H1 (cell line): Measurements from ENCODE around the gene KRT8. TPM values are rescaled to one million over a fixed set of nuclear protein-coding genes. Genes with fewer than 3 reads are reported as not detected.

Experiments used
- CTCF ChIA-PET: fragments of 300-600 bp; sonication (Branson Sonifier 250); formaldehyde crosslinking; loops from one replicate; lab custom pipeline; 2021; ENCODE audit not compliant: partially characterized antibody; lab: Charles Lee
- POLR2A ChIA-PET: fragments of 300-600 bp; sonication (Branson Sonifier 250); formaldehyde crosslinking; loops from one replicate; lab custom pipeline; 2021; ENCODE audit warnings: inconsistent platforms; ENCODE audit not compliant: partially characterized antibody; lab: Charles Lee
- DNase-seq, 2 experiments: peaks; one replicate each; pipeline versions ENCODE4 v3.0.0 to v3.0.0-alpha.2; 2010 to 2022; ENCODE audit warnings: low spot score in 2 of 2, low read depth in 1 of 2, mixed read lengths in 1 of 2
- FAIRE-seq: peaks from 2 replicates; lab custom pipeline; 2011; peaks lifted over from hg19 to GRCh38; lab: Jason Lieb, UNC
- H2AFZ ChIP-seq: 2 replicates; pipeline ENCODE4 v1.8.1; 2012; ENCODE audit warnings: low read length, inconsistent platforms
- H2AK5ac ChIP-seq: 2 replicates; pipeline ENCODE4 v1.6.1; 2013; ENCODE audit warnings: low read depth, low read length
- H2BK120ac ChIP-seq: replicated peaks from 2 replicates; pipeline ENCODE3; 2013; ENCODE audit warnings: low read depth, low read length, inconsistent platforms
- H2BK12ac ChIP-seq: 2 replicates; pipeline ENCODE4 v1.6.1; 2013; ENCODE audit warnings: low read depth, low read length
- H2BK15ac ChIP-seq: 2 replicates; pipeline ENCODE4 v1.6.1; 2013; ENCODE audit warnings: low read length
- H2BK20ac ChIP-seq: 2 replicates; pipeline ENCODE4 v1.6.1; 2013; ENCODE audit warnings: low read length
- H2BK5ac ChIP-seq: 2 replicates; pipeline ENCODE4 v1.6.1; 2013; ENCODE audit warnings: low read depth, low read length
- H3K14ac ChIP-seq: 2 replicates; pipeline ENCODE4 v1.6.1; 2013; ENCODE audit warnings: inconsistent platforms; ENCODE audit not compliant: insufficient read length
- H3K18ac ChIP-seq: 2 replicates; pipeline ENCODE4 v1.6.1; 2013; ENCODE audit warnings: low read length; ENCODE audit errors: extremely low read depth
- H3K23ac ChIP-seq: 2 replicates; pipeline ENCODE4 v1.6.1; 2013; ENCODE audit warnings: inconsistent platforms; ENCODE audit not compliant: insufficient read length
- H3K23me2 ChIP-seq: 2 replicates; pipeline ENCODE4 v1.6.1; 2013; ENCODE audit warnings: low read depth, low read length
- H3K27ac ChIP-seq: 2 replicates; pipeline ENCODE4 v1.6.1; 2011; ENCODE audit warnings: low read depth, low read length, inconsistent platforms
- H3K27me3 ChIP-seq, 4 experiments: replicated peaks in 1 of 4; 1 replicate in 1 of 4; 2 replicates in 3 of 4; pipeline versions ENCODE4 v1.6.1 to v1.8.1; 2011 to 2013; ENCODE audit warnings: low read length in 3 of 4, mild to moderate bottlenecking in 3 of 4, inconsistent platforms in 2 of 4, mixed read lengths in 2 of 4, moderate library complexity in 1 of 4; ENCODE audit not compliant: control insufficient read depth in 3 of 4, insufficient read depth in 3 of 4; ENCODE audit errors: extremely low read depth in 1 of 4
- H3K36me3 ChIP-seq, 4 experiments: 2 replicates each; pipeline versions ENCODE4 v1.6.1 to v1.8.1; 2011 to 2013; ENCODE audit warnings: mild to moderate bottlenecking in 4 of 4, low read length in 3 of 4, moderate library complexity in 2 of 4, control low read depth in 1 of 4, inconsistent platforms in 1 of 4; ENCODE audit not compliant: insufficient read depth in 4 of 4, control insufficient read depth in 2 of 4
- H3K4ac ChIP-seq: replicated peaks from 2 replicates; pipeline ENCODE3; 2013; ENCODE audit warnings: low read length, low read depth, mixed read lengths, inconsistent platforms; ENCODE audit not compliant: insufficient read length
- H3K4me1 ChIP-seq, 4 experiments: replicated peaks in 1 of 4; 1 replicate in 1 of 4; 2 replicates in 3 of 4; pipeline versions ENCODE4 v1.6.1 to v1.8.1; 2011 to 2013; ENCODE audit warnings: low read length in 3 of 4, inconsistent platforms in 2 of 4, mixed read lengths in 1 of 4; ENCODE audit not compliant: insufficient read depth in 4 of 4, control insufficient read depth in 3 of 4
- H3K4me2 ChIP-seq, 2 experiments: 2 replicates each; pipeline versions ENCODE4 v1.6.1 to v1.8.1; 2011 to 2013; ENCODE audit warnings: low read depth in 2 of 2, low read length in 2 of 2, control low read depth in 1 of 2, inconsistent platforms in 1 of 2, mild to moderate bottlenecking in 1 of 2; ENCODE audit not compliant: insufficient read depth in 1 of 2
- H3K4me3 ChIP-seq, 4 experiments: fragments of 200-600, 300-600 bp in 1 of 4; sonication (generic), shearing (Covaris generic), sonication (Bioruptor Twin) in 1 of 4; 2 replicates each; pipeline versions ENCODE4 v1.5.1 to v1.8.1; 2011 to 2016; ENCODE audit warnings: low read length in 4 of 4, low read depth in 3 of 4, control low read depth in 2 of 4, inconsistent platforms in 2 of 4, mild to moderate bottlenecking in 2 of 4, mixed read lengths in 1 of 4, moderate library complexity in 1 of 4; ENCODE audit not compliant: insufficient read depth in 2 of 4; ENCODE audit errors: extremely low read depth in 1 of 4
- H3K56ac ChIP-seq: replicated peaks from 2 replicates; pipeline ENCODE3; 2013; ENCODE audit warnings: low read depth, mild to moderate bottlenecking, mixed read lengths, low read length, inconsistent platforms; ENCODE audit not compliant: insufficient read length
- H3K79me1 ChIP-seq: 2 replicates; pipeline ENCODE4 v1.6.1; 2013; ENCODE audit warnings: low read depth, low read length, control low read depth
- H3K79me2 ChIP-seq, 2 experiments: 2 replicates each; pipeline versions ENCODE4 v1.6.1 to v1.8.1; 2012 to 2013; ENCODE audit warnings: low read length in 2 of 2, mild to moderate bottlenecking in 2 of 2, inconsistent platforms in 1 of 2; ENCODE audit not compliant: insufficient read depth in 2 of 2, control insufficient read depth in 1 of 2
- H3K9ac ChIP-seq, 4 experiments: replicated peaks in 1 of 4; 1 replicate in 1 of 4; 2 replicates in 3 of 4; pipeline versions ENCODE4 v1.6.1 to v1.8.1; 2011 to 2013; ENCODE audit warnings: low read depth in 3 of 4, low read length in 3 of 4, control low read depth in 2 of 4, mild to moderate bottlenecking in 2 of 4, moderate library complexity in 2 of 4, inconsistent platforms in 1 of 4; ENCODE audit errors: extremely low read depth in 1 of 4
- H3K9me3 ChIP-seq, 2 experiments: 2 replicates each; pipeline versions ENCODE4 v1.6.1 to v1.8.1; 2012 to 2013; ENCODE audit warnings: mild to moderate bottlenecking in 2 of 2, moderate library complexity in 2 of 2, control low read depth in 1 of 2, inconsistent platforms in 1 of 2, low read depth in 1 of 2, low read length in 1 of 2, mixed read lengths in 1 of 2; ENCODE audit not compliant: insufficient read depth in 2 of 2
- H4K20me1 ChIP-seq, 2 experiments: replicated peaks in 1 of 2; 2 replicates each; pipeline versions ENCODE3 to v1.8.1; 2011 to 2013; ENCODE audit warnings: inconsistent platforms in 2 of 2, low read length in 2 of 2, mild to moderate bottlenecking in 1 of 2; ENCODE audit not compliant: insufficient read depth in 2 of 2, control insufficient read depth in 1 of 2
- H4K5ac ChIP-seq: 2 replicates; pipeline ENCODE4 v1.6.1; 2013; ENCODE audit warnings: low read length, low read depth, mixed read lengths, inconsistent platforms; ENCODE audit not compliant: insufficient read length
- H4K8ac ChIP-seq: 2 replicates; pipeline ENCODE4 v1.8.0; 2013; ENCODE audit warnings: mild to moderate bottlenecking, moderate library complexity, low read length, inconsistent platforms; ENCODE audit not compliant: insufficient read depth; ENCODE audit errors: extremely low read depth
- H4K91ac ChIP-seq: replicated peaks from 2 replicates; pipeline ENCODE3; 2013; ENCODE audit warnings: low read length, mixed read lengths, inconsistent platforms; ENCODE audit not compliant: insufficient read length
- CEBPB ChIP-seq: IDR thresholded peaks from 2 replicates; pipeline ENCODE4 v1.6.1; 2012; ENCODE audit warnings: low read depth, low read length
- WGBS, 2 experiments: shearing (Covaris generic) in 1 of 2; methylation state at CpG; one replicate each; pipeline versions ENCODE4 v1.1.6 to v1.1.7; 2013 to 2015; ENCODE audit warnings: low lambda C conversion rate in 2 of 2, mixed read lengths in 2 of 2, inconsistent platforms in 1 of 2, low coverage in 1 of 2, missing lambda C conversion rate in 1 of 2; ENCODE audit not compliant: insufficient replicate concordance in 2 of 2, insufficient coverage in 1 of 2, insufficient read length in 1 of 2; ENCODE audit errors: extremely low coverage in 1 of 2, missing lambda C conversion rate in 1 of 2; 5-methylcytosine and 5-hydroxymethylcytosine counted together
- polyA plus RNA-seq, 7 experiments: library from polyadenylated mRNA; depleted of rRNA in 3 of 7; stranded (reverse) in 5 of 7; unstranded in 2 of 7; fragments of >200 nt in 5 of 7; fragments of 200-250 nt in 2 of 7; gene quantifications; 1 replicate in 5 of 7; 2 replicates in 1 of 7; 4 replicates in 1 of 7; pipeline versions ENCODE4 v1.2.1 to v1.2.3, GENCODE V29; 2011 to 2013; ENCODE audit warnings: missing spikeins in 2 of 7, mixed read lengths in 2 of 7
- total RNA-seq: library from RNA; stranded (reverse); fragmentation: NEBNext Ultra II Directional; extraction: Animal tissue kit (Norgen Biotek cat#: 25700); gene quantifications from 2 replicates; pipeline ENCODE4 v1.2.1, GENCODE V29; 2021

KRT8 gene
- total and polyA plus RNA-seq, 2 of the 8 experiments (the other 6 are each of a cell fraction or from before 2014, with no cell fraction given), result 280 to 290 TPM

DNA sequence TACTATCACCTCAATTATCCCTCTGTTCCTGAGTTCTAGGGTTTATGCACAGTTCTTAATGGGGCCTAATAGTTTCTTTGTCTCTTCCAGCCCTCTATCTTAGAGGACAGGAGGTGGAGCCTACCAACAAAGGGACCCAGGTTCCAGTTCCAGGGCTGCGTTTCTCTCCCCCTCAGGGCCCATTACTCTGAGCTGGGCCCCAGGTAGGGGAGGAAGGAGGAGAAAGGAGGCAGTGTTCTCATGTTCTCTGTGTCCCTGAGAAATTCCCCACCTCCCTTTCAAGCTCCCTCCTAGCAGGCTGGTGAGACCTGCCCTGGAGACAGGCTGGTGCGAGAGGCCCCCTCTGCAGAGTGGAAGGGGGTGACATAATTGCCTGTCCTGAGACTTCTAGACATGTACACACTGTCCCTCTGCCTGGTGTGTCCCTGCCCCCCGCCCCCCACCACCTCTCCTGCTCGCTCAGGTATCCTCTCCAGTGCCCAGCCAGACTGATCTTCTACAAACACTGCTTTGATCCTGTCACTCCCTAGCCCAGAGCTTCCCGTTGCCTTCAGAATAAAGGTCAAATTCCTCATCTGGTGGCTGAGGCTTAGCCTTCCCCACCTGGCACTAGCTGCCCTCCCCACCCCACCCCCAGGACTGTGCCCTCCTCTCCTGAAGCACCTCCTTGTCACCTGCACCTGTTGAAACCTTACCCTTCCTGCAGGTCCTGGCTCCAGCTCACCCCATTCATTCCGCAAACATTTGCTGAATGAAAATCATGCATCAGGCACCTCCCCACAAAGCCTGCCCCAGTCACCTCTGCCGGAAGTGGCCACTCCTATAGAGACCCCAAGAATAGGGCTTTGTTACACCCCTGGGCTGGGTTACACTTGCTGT is 21.1 kb upstream of the KRT8 start:
- no peak overlapping the region for H3K56ac ChIP-seq
- peak overlapping the region; percentile 28; the same call in 1 of the 2 replicates for H2BK5ac ChIP-seq
- no peak overlapping the region; the same call in 1 of the 2 replicates for H4K8ac ChIP-seq
- H3K23ac ChIP-seq, result no peak overlapping the region
- POLR2A ChIA-PET, result interaction anchor here (0.7 to 8.4 kb wide), 16 partner anchors 8 to 81 kb away, joined by 3 to 75 read pairs (median 4); partner anchors contain the start of genes KRT18 and KRT8
- H2BK120ac ChIP-seq, result no peak overlapping the region
- peak overlapping the region; percentile 80 for H2BK20ac ChIP-seq
- no peak overlapping the region for H4K5ac ChIP-seq
- no peak for FAIRE-seq
- no peak overlapping the region for H2AK5ac ChIP-seq
- H2BK15ac ChIP-seq, result peak overlapping the region; percentile 72
- no peaks in the 10 kb centered on the region for H3K27me3 ChIP-seq
- DNase-seq, result no peak
- no peaks in the 10 kb centered on the region for H3K36me3 ChIP-seq
- no peaks in the 10 kb centered on the region for H3K9me3 ChIP-seq
- no peaks in the 10 kb centered on the region for H3K79me1 ChIP-seq
- H4K20me1 ChIP-seq, result no peaks in the 10 kb centered on the region
- H2BK12ac ChIP-seq, result peak overlapping the region; percentile 44
- 0 out of 4 replicates have a peak overlapping the region, but pooled peaks of 1 of the 2 experiments have one; percentile 1 for H3K4me2 ChIP-seq
- peak overlapping the region; percentile 37; the same call in 1 of the 2 replicates for H2AFZ ChIP-seq
- 0 out of 2 replicates have a peak overlapping the region, but pooled peaks have one; percentile 23 for H3K27ac ChIP-seq
- no peak for TF ChIP-seq CEBPB
- peak overlapping the region; percentile 44 for H4K91ac ChIP-seq
- peaks cover 0 to 24% (median 9%) of the 10 kb centered on the region in 4 experiments; a peak in 6 of 7 replicates for H3K4me1 ChIP-seq
- no peak overlapping the region for H3K4me3 ChIP-seq
- H3K4ac ChIP-seq, result no peak overlapping the region
- H3K9ac ChIP-seq, result no peak overlapping the region
- H3K79me2 ChIP-seq, result no peaks in the 10 kb centered on the region
- 0 out of 2 replicates have a peak, but pooled peaks cover 2% of the 10 kb centered on the region for H3K23me2 ChIP-seq
- CTCF ChIA-PET, result interaction anchor here (0.6 to 13.8 kb wide), 19 partner anchors 10 to 598 kb away, joined by 3 to 197 read pairs (median 5); partner anchors contain the start of gene KRT8
- 59% methylated on average over 4 of the region's 7 CpGs; no CpG with 5 or more reads in 1 of the 2 experiments for WGBS, 2 experiments
- H3K14ac ChIP-seq, result no peak overlapping the region
- no peak overlapping the region for H3K18ac ChIP-seq
